ENCODE measurements around the gene TCF20. TPM values are rescaled to one million over a fixed set of nuclear protein-coding genes. Genes with fewer than 3 reads are reported as not detected.

Gene TCF20
- total RNA-seq, 4 donors from 2014 or later = 20.8 to 34.8 (median 23.3) TPM

DNA sequence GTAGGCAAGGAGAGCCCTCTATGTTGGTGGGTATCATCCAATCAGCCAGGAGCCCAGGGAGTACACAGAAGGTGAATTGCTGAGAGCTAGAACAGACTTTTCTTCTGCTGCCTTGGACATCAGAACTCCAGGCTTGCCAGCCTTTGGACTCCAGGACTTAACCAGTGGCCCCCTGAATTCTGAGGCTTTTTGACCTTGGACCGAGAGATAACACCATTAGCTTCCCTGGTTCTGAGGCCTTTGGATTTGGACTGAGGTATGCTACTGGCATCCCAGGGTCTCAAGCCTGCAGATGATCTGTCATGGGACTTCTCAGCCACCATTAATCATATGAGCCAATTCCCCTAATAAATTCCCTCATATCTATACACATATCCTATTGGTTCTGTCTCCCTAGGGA, 21.5 kb downstream of the TCF20 start:
- TF ChIP-seq, protein P1, sequence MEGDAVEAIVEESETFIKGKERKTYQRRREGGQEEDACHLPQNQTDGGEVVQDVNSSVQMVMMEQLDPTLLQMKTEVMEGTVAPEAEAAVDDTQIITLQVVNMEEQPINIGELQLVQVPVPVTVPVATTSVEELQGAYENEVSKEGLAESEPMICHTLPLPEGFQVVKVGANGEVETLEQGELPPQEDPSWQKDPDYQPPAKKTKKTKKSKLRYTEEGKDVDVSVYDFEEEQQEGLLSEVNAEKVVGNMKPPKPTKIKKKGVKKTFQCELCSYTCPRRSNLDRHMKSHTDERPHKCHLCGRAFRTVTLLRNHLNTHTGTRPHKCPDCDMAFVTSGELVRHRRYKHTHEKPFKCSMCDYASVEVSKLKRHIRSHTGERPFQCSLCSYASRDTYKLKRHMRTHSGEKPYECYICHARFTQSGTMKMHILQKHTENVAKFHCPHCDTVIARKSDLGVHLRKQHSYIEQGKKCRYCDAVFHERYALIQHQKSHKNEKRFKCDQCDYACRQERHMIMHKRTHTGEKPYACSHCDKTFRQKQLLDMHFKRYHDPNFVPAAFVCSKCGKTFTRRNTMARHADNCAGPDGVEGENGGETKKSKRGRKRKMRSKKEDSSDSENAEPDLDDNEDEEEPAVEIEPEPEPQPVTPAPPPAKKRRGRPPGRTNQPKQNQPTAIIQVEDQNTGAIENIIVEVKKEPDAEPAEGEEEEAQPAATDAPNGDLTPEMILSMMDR (IDR thresholded peaks at IDR 0.05) = no peak
- DNase-seq (ENCODE audit: low spot score) (no peak), ATAC-seq (ENCODE audit: low FRiP score) (no peak)

DNA sequence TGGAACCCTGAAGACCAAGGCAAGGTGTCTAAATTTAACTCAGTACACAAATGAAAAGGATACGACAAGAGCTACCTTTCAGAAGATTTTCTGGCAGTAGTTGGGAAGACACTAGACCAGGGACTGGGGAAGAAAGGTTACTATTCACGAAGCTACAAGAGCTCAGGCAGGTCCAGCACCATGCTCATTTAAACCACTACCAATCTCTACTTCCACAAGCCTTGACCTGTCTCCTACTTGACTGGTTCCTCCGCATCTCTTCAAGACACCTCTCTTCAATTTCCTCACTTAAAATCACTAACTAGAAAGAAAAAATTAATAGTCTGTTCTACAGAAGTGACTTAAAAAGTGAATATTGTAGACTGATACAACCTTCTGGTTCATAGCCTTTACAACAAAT, 22.9 kb downstream of the TCF20 start:
- DNase-seq (ENCODE audit: low spot score) = no peak
- TF ChIP-seq, protein P1 (IDR thresholded peaks at IDR 0.05) = no peak
- no peak for ATAC-seq (ENCODE audit: low FRiP score)

DNA sequence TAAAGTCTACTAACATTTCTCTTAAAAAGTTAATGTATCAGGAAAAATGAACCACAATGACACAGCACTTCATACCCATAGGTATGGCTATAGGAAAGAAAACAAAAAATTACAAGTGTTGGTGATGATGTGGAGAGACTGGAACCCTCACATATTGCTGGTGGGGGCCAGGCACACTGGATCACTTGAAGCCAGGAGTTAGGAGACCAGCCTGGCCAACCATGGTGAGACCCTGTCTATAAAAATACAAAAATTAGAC, 26.7 kb downstream of the TCF20 start:
- TF ChIP-seq, protein P1 (IDR thresholded peaks at IDR 0.05) = no peak
- no peak for DNase-seq (ENCODE audit: low spot score)
- no peak for ATAC-seq (ENCODE audit: low FRiP score)

DNA sequence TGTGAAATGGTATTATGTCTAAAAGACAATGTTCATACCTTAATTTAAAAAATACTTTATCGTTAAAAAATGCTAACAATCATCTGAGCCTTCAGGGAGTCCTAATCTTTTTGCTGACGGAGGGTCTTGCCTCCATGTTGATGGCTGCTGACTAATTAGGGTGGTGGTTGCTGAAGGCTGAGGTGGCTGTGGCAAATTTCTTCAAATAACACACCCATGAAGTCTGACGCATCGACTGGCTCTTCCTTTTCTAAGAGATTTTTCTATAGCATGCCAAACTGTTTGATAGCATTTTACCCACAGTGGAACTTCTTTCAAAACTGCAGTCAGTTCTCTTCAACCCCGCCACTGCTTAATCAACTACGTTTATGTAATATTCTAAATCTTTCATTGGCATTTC, 33.6 kb downstream of the TCF20 start:
- DNase-seq (ENCODE audit: low spot score) (no peak), ATAC-seq (ENCODE audit: low FRiP score) (no peak)
- TF ChIP-seq, protein P1 (IDR thresholded peaks at IDR 0.05) = no peak

DNA sequence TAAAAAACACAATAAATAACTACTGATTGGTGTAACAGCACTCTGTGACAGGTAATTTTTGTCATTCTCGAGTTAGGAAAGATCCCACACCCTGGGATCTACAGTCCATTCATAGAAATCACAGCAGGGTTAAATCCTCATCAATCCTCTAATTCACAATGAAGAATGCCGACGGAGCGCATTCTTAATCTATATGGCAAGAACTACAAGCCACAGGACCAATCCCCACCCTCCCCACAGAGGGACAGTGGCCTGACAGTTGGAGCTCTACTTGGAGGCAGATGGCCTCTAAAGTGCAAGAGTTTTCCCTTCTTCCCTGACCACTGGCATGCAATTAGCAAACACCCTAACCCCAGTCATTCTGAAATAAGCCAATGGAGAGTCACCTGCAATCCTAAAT, 34.2 kb downstream of the TCF20 start:
- TF ChIP-seq, protein P1 (IDR thresholded peaks at IDR 0.05) = no peak
- no peak for ATAC-seq (ENCODE audit: low FRiP score)
- DNase-seq (ENCODE audit: low spot score) = no peak

DNA sequence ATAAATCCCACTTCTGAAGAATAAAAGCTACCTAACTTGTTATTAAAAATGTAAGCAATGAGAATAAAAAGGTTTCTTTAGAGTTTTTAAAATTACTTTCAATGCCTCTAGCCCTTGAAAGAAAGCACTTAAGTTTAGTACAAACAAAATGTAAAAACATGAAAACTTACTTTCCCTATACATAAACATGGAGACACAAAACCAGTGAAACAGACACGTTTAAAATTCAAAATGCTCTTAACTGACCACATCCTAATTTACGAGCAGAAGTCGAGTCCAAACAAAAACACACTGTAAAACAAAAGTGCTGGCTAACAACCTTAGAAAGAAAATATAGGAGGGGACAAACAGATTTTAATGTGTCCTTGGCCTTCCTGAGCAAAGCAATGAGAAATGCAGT, 36.6 kb downstream of the TCF20 start:
- ATAC-seq (ENCODE audit: low FRiP score) (no peak), DNase-seq (ENCODE audit: low spot score) (no peak)
- TF ChIP-seq, protein P1 (IDR thresholded peaks at IDR 0.05) = no peak

DNA sequence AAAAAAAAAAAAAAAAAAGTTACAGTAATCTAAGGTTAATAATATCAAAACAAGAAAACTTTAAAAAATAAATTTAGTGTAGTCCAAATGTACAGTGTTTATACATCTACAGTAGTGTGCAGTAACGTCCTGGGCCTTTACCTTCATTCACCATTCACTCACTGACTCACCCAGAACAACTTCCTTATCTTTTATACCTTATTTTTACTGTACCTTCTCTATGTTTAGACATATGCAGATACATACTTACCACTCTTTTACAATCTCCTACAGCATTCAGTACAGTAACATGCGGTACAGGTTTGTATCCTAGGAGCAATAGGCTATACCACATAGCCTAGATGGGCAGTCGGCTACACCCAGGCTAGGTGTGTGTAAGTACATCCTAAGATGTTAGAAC, 38.5 kb downstream of the TCF20 start:
- ATAC-seq (ENCODE audit: low FRiP score) (no peak), DNase-seq (ENCODE audit: low spot score) (no peak)
- TF ChIP-seq, protein P1 (IDR thresholded peaks at IDR 0.05) = no peak

Measured in omental fat pad (tissue), 4 donors.